Naive thymus-derived CD4-positive, alpha-beta T cell (primary cell): ENCODE measurements around the gene PARN. TPM values are rescaled to one million over a fixed set of nuclear protein-coding genes. Genes with fewer than 3 reads are reported as not detected.

Source experiments
- ATAC-seq: fragments of 150-1000 bp; cut with Tn5 transposase; 2 replicates; pipeline ENCODE4 v1.10.0; 2021; ENCODE audit warnings: mild to moderate bottlenecking, moderate library complexity
- CTCF ChIA-PET: fragments of 350-600 bp; sonication (Branson Sonifier 250); formaldehyde crosslinking; loops from one replicate; lab custom pipeline; 2021; ENCODE audit warnings: antibody characterized with exemption; lab: Charles Lee
- POLR2A ChIA-PET: fragments of 350-600 bp; sonication (Branson Sonifier 250); formaldehyde crosslinking; loops from one replicate; lab custom pipeline; 2021; ENCODE audit warnings: antibody characterized with exemption, inconsistent platforms; lab: Charles Lee
- DNase-seq, 9 donors: peaks; one replicate each; pipeline versions ENCODE4 v3.0.0 to v3.0.0-alpha.2; 2020 to 2022; ENCODE audit warnings: mixed read lengths in 1 of 9
- H3K27ac ChIP-seq: one replicate; pipeline ENCODE4 v1.7.0; 2013; ENCODE audit warnings: mild to moderate bottlenecking, low read depth, low read length, moderate library complexity
- H3K27me3 ChIP-seq, 2 donors: one replicate each; pipeline ENCODE4 v1.7.0; 2013; ENCODE audit warnings: low read length in 2 of 2, mild to moderate bottlenecking in 2 of 2, moderate library complexity in 2 of 2; ENCODE audit not compliant: control insufficient read depth in 2 of 2, insufficient read depth in 2 of 2
- H3K36me3 ChIP-seq, 3 experiments: 1 replicate in 2 of 3; 2 replicates in 1 of 3; pipeline ENCODE4 v1.7.0; 2013; ENCODE audit warnings: low read length in 3 of 3, mild to moderate bottlenecking in 3 of 3, moderate library complexity in 1 of 3; ENCODE audit not compliant: insufficient read depth in 3 of 3, control insufficient read depth in 2 of 3
- H3K4me1 ChIP-seq, 2 donors: one replicate each; pipeline ENCODE4 v1.7.0; 2013; ENCODE audit warnings: low read length in 2 of 2, mild to moderate bottlenecking in 2 of 2, moderate library complexity in 1 of 2; ENCODE audit not compliant: control insufficient read depth in 2 of 2, insufficient read depth in 2 of 2
- H3K4me3 ChIP-seq: 2 replicates; pipeline ENCODE4 v1.7.0; 2013; ENCODE audit warnings: mild to moderate bottlenecking, low read length
- H3K9me3 ChIP-seq, 3 experiments: 1 replicate in 2 of 3; 2 replicates in 1 of 3; pipeline ENCODE4 v1.7.0; 2013; ENCODE audit warnings: low read length in 3 of 3; ENCODE audit not compliant: control insufficient read depth in 2 of 3
- H3K27ac Mint-ChIP-seq, 9 donors: one replicate each; pipeline ENCODE4 v1.8.0; 2020 to 2022; ENCODE audit warnings: mixed read lengths in 9 of 9, mild to moderate bottlenecking in 8 of 9, moderate library complexity in 5 of 9, inconsistent platforms in 2 of 9
- H3K27me3 Mint-ChIP-seq, 5 donors: one replicate each; pipeline ENCODE4 v1.8.0; 2021 to 2022; ENCODE audit warnings: mixed read lengths in 5 of 5, mild to moderate bottlenecking in 1 of 5
- H3K36me3 Mint-ChIP-seq, 5 donors: one replicate each; pipeline ENCODE4 v1.8.0; 2020 to 2022; ENCODE audit warnings: mixed read lengths in 5 of 5, mild to moderate bottlenecking in 3 of 5, inconsistent platforms in 1 of 5
- H3K4me1 Mint-ChIP-seq, 7 donors: one replicate each; pipeline ENCODE4 v1.8.0; 2020 to 2022; ENCODE audit warnings: mixed read lengths in 7 of 7, mild to moderate bottlenecking in 3 of 7, inconsistent platforms in 1 of 7
- H3K4me3 Mint-ChIP-seq, 10 donors: one replicate each; pipeline ENCODE4 v1.8.0; 2020 to 2022; ENCODE audit warnings: mild to moderate bottlenecking in 10 of 10, mixed read lengths in 10 of 10, moderate library complexity in 6 of 10, inconsistent platforms in 2 of 10
- H3K9me3 Mint-ChIP-seq, 11 donors: one replicate each; pipeline ENCODE4 v1.8.0; 2020 to 2022; ENCODE audit warnings: mixed read lengths in 11 of 11, mild to moderate bottlenecking in 4 of 11, inconsistent platforms in 1 of 11, moderate library complexity in 1 of 11
- intact Hi-C, 2 donors: fragments of 100-400 bp; cut with micrococcal nuclease; formaldehyde crosslinking; loops; one replicate each; pipeline ENCODE4 v1.15.1; 2023
- polyA plus RNA-seq, 2 donors: library from polyadenylated mRNA; unstranded; fragments of 300-500 nt; fragmentation: Illumina TruSeq; gene quantifications; one replicate each; pipeline ENCODE4 v1.2.3, GENCODE V29; 2021
- total RNA-seq, 6 experiments: library from RNA in 5 of 6; stranded (reverse) in 5 of 6; gene quantifications; 1 replicate in 5 of 6; 2 replicates in 1 of 6; pipeline ENCODE4 v1.2.3 and lab custom pipeline; 2021 to 2026

The PARN gene
- total and polyA plus RNA-seq, 7 experiments from 2014 or later = 41.6 to 51.4 (median 46.9) TPM

DNA sequence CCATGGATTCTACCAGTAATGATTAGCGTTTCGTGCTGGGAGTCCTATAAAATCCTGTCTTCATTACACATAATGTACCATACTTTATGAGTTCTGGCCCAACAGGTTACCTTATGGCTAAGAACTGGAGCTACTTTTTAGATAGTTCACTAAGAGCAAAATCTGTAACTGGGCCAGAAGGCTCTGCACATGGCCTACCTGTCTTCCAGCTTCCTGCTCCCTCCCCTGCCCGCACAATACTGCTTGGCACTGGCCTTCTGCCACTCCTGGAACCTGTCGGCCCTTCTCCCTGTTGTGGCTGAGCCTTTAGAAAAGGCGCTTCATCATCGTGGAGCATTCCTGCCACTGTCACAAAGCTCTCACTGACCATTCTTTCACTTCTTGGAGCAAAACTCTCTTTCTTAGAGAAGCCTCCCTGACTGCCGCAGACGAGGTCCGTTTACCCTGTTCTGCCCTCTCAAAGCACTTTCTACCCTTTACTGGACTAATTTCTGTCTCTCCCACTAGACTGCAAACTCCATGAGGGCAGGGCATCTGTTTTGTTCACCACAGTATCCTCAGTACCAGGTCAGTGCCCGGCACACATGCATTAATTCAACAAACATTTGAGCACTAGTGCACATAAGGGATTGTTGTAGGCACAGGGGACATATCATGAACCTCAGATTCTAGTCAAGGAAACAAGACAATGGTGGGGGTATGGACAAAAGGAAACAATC, 116.5 kb downstream of the PARN start:
- ChIA-PET CTCF (no interaction called here), POLR2A (no interaction called here)
- Histone ChIP-seq H3K4me3 (no peak overlapping the region), H3K9me3 (no peaks in the 10 kb centered on the region), H3K27ac (no peak overlapping the region), H3K4me1 (no peaks in the 10 kb centered on the region), H3K27me3 (no peaks in the 10 kb centered on the region), H3K36me3 (no peaks in the 10 kb centered on the region)
- no peak overlapping the region for H3K4me3 Mint-ChIP-seq
- H3K4me1 Mint-ChIP-seq = peaks cover 0 to 25% (median 10%) of the 10 kb centered on the region in 7 donors
- intact Hi-C loops = no loop called here
- H3K27me3 Mint-ChIP-seq = no peaks in the 10 kb centered on the region
- DNase-seq = no peak
- peak overlapping the region in 2 of 9 donors; percentile 32 for H3K27ac Mint-ChIP-seq
- peaks cover 0 to 28% (median 8%) of the 10 kb centered on the region in 5 donors for H3K36me3 Mint-ChIP-seq
- no peaks in the 10 kb centered on the region for H3K9me3 Mint-ChIP-seq
- no peak for ATAC-seq

DNA sequence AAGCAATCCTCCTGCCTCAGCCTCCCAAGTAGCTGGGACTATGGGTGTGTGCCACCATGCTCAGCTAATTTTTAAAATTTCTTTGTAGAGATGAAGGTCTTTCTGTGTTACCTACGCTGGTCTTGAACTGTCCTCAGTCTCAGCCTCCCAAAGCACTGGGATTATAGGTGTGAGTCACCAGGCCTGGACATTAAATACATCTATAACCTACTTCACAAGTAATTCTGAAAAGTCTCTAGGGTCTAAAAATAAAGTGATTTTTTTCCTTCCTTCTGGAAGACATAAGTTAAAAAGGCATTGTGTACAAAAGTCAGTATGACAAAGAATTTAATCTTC, 118.3 kb downstream of the PARN start:
- Mint-ChIP-seq H3K27ac (peak overlapping the region in 1 of 9 donors; percentile 43), H3K4me1 (peaks cover 0 to 25% (median 10%) of the 10 kb centered on the region in 7 donors), H3K36me3 (peaks cover 0 to 31% (median 5%) of the 10 kb centered on the region in 5 donors), H3K4me3 (no peak overlapping the region), H3K9me3 (no peaks in the 10 kb centered on the region), H3K27me3 (no peaks in the 10 kb centered on the region)
- ChIA-PET CTCF (interaction anchor here (0.7 kb wide), 1 partner anchor 592 kb away, joined by 4 read pairs; the partner anchor contains the start of gene ERCC4), POLR2A (no interaction called here)
- H3K9me3 ChIP-seq = no peaks in the 10 kb centered on the region
- DNase-seq (no peak), ATAC-seq (no peak)
- no peaks in the 10 kb centered on the region for H3K36me3 ChIP-seq
- H3K27me3 ChIP-seq = no peaks in the 10 kb centered on the region
- intact Hi-C loops = no loop called here
- H3K27ac ChIP-seq = no peak overlapping the region
- no peak overlapping the region for H3K4me3 ChIP-seq
- H3K4me1 ChIP-seq = no peaks in the 10 kb centered on the region

DNA sequence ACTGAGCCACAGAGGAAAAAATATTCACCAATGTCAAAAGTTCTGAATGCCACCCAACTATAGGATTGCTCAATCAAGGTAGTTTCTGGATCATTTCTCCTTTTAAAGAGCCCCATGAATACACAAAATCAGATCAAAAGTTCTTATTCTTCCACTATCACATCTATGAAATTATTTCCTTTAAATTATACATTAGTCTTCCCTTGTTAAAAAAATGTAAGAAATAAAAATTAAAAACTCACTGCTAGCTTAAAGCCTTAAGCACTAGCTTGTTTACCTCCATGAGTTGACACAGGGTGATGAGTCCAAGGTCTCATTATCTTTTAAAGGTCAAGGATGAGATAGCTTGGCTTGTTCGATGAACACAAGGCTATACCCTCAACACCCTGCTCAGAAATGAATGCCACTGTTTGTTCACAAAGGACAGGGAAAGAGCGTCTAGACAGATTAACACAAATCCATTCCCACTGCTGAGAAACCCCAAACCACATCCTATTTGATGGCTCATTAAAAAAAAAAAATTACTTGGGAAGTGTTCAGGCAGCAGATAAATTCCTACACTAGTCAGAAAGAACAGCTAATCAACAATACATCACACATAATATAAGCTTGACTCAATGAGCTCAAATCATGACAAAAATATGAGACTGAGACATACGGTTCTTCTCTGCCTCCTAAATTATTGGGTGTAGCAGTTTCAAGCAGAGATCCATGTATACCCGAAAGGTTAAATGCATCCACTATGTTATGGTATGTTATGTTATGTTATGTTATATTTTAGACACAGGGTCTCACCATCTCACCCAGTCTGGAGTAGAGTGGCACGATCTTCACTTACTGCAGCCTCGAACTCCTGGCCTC, 118.9 kb downstream of the PARN start:
- ATAC-seq (no peak), DNase-seq (no peak)
- H3K36me3 ChIP-seq = no peaks in the 10 kb centered on the region
- H3K4me3 ChIP-seq = no peak overlapping the region
- Mint-ChIP-seq H3K4me3 (no peak overlapping the region), H3K27me3 (no peaks in the 10 kb centered on the region), H3K9me3 (no peaks in the 10 kb centered on the region), H3K36me3 (peaks cover 0 to 31% (median 8%) of the 10 kb centered on the region in 5 donors), H3K4me1 (peaks cover 0 to 25% (median 11%) of the 10 kb centered on the region in 7 donors), H3K27ac (peak overlapping the region in 2 of 9 donors; percentile 42 to 43)
- H3K4me1 ChIP-seq = no peaks in the 10 kb centered on the region
- no peak overlapping the region for H3K27ac ChIP-seq
- ChIA-PET CTCF (interaction anchor here (0.7 kb wide), 1 partner anchor 591 kb away, joined by 4 read pairs; the partner anchor contains the start of gene ERCC4), POLR2A (no interaction called here)
- H3K9me3 ChIP-seq = no peaks in the 10 kb centered on the region
- no peaks in the 10 kb centered on the region for H3K27me3 ChIP-seq
- intact Hi-C loops = no loop called here

DNA sequence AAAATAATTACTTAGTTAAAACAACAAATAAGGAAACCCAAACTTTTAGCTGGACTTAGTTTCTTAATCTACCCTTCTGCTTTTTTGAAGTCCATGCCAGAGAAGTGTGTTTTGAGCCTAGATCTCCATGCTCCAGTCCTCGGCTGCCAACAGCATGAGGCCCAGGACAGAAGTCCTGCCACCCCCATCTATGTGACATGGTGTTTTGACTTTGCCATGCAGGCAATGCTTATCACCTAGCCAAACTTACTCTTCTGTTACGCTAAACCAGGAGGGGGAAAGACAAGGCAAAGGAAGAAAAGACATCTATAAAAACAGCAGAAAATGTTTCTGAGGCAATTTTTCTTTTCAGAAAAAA, 119.5 kb downstream of the PARN start:
- ATAC-seq = no peak
- no peak overlapping the region for H3K27ac ChIP-seq

DNA sequence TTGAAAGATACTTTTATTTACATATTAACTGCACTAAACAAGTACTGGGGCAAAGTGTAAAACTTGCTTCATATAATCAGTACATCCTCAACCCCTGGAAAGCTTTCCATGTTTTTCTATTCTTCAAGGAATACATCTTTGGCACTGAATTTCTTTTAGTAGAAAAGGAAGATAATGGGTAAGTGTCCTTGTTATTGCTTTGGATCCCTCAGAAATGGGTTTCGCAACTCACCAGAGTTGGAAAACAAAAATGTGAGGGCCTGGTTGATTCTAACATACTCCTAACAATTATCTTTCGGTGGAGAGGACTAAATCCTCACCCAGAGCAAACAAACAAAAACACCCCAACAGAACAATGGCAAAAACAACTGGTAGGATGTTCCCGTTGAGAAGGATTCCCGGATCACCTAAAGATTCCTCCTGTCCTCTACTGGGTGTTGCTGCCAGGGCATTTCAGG, 120.4 kb downstream of the PARN start:
- Mint-ChIP-seq H3K4me1 (peaks cover 4 to 25% (median 9%) of the 10 kb centered on the region in 7 donors), H3K36me3 (peaks cover 0 to 27% (median 8%) of the 10 kb centered on the region in 5 donors), H3K27ac (no peak overlapping the region), H3K27me3 (no peaks in the 10 kb centered on the region), H3K9me3 (no peaks in the 10 kb centered on the region), H3K4me3 (no peak overlapping the region)
- CTCF ChIA-PET = no interaction called here
- no peaks in the 10 kb centered on the region for H3K27me3 ChIP-seq
- DNase-seq (no peak), ATAC-seq (no peak)
- no peaks in the 10 kb centered on the region for H3K4me1 ChIP-seq
- no peak overlapping the region for H3K4me3 ChIP-seq
- POLR2A ChIA-PET = no interaction called here
- no peak overlapping the region for H3K27ac ChIP-seq
- intact Hi-C loops = no loop called here
- no peaks in the 10 kb centered on the region for H3K9me3 ChIP-seq
- H3K36me3 ChIP-seq = no peaks in the 10 kb centered on the region

More for the DNA sequence above, 119.5 kb downstream of the PARN start:
- CTCF ChIA-PET = no interaction called here
- intact Hi-C loops = no loop called here
- Histone ChIP-seq H3K9me3 (no peaks in the 10 kb centered on the region), H3K4me1 (no peaks in the 10 kb centered on the region), H3K36me3 (no peaks in the 10 kb centered on the region), H3K27me3 (no peaks in the 10 kb centered on the region), H3K4me3 (no peak overlapping the region)
- Mint-ChIP-seq H3K9me3 (no peaks in the 10 kb centered on the region), H3K36me3 (peaks cover 0 to 31% (median 8%) of the 10 kb centered on the region in 5 donors), H3K4me3 (no peak overlapping the region), H3K27me3 (no peaks in the 10 kb centered on the region), H3K4me1 (peaks cover 0 to 25% (median 9%) of the 10 kb centered on the region in 7 donors), H3K27ac (peak overlapping the region in 1 of 9 donors; percentile 42)
- no peak for DNase-seq
- POLR2A ChIA-PET = no interaction called here

DNA sequence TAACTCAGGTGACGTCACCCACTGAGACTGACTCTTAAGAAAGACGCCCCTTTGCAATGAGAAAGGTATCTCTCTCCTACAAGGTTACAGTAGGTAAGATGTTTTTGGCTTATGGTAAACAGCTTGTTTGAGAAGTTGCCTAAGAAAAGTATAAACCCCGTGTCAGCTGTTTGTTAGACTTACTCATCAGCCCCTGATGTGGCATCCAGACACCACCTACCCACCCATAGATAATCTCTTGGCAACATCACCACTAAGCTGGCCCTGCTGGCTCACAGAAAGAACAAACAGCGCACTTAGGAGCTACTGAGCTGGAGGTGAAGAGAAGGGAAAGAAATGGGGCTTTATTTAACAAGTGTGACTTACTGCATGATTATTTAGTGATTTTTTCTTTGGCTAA, 121.0 kb downstream of the PARN start:
- Histone ChIP-seq H3K36me3 (no peaks in the 10 kb centered on the region), H3K27ac (no peak overlapping the region), H3K9me3 (no peaks in the 10 kb centered on the region), H3K4me3 (no peak overlapping the region), H3K4me1 (no peaks in the 10 kb centered on the region), H3K27me3 (no peaks in the 10 kb centered on the region)
- Mint-ChIP-seq H3K9me3 (no peaks in the 10 kb centered on the region), H3K27me3 (no peaks in the 10 kb centered on the region), H3K36me3 (peaks cover 0 to 25% (median 8%) of the 10 kb centered on the region in 5 donors), H3K4me1 (peaks cover 4 to 25% (median 11%) of the 10 kb centered on the region in 7 donors), H3K27ac (peak overlapping the region in 1 of 9 donors; percentile 14), H3K4me3 (no peak overlapping the region)
- ChIA-PET POLR2A (no interaction called here), CTCF (no interaction called here)
- ATAC-seq (no peak), DNase-seq (no peak)
- intact Hi-C loops = no loop called here
